GM12864 (cell line): ENCODE measurements around the gene TAB2.

Source experiments
- DNase-seq: peaks from one replicate; pipeline ENCODE4 v3.0.0-alpha.2; 2011; ENCODE audit warnings: low read depth
- H3K4me3 ChIP-seq: 2 replicates; pipeline ENCODE4 v1.5.1; 2011; ENCODE audit warnings: mild to moderate bottlenecking, low read depth, low read length, control low read depth
- TF ChIP-seq, protein P1 (sequence below): IDR thresholded peaks from 2 replicates; pipeline ENCODE4 v1.5.1; 2011; ENCODE audit warnings: low read depth, mild to moderate bottlenecking, moderate library complexity, low read length, control low read depth, inconsistent platforms; ENCODE audit errors: missing control alignments

The TAB2 gene, protein sequence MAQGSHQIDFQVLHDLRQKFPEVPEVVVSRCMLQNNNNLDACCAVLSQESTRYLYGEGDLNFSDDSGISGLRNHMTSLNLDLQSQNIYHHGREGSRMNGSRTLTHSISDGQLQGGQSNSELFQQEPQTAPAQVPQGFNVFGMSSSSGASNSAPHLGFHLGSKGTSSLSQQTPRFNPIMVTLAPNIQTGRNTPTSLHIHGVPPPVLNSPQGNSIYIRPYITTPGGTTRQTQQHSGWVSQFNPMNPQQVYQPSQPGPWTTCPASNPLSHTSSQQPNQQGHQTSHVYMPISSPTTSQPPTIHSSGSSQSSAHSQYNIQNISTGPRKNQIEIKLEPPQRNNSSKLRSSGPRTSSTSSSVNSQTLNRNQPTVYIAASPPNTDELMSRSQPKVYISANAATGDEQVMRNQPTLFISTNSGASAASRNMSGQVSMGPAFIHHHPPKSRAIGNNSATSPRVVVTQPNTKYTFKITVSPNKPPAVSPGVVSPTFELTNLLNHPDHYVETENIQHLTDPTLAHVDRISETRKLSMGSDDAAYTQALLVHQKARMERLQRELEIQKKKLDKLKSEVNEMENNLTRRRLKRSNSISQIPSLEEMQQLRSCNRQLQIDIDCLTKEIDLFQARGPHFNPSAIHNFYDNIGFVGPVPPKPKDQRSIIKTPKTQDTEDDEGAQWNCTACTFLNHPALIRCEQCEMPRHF

DNA sequence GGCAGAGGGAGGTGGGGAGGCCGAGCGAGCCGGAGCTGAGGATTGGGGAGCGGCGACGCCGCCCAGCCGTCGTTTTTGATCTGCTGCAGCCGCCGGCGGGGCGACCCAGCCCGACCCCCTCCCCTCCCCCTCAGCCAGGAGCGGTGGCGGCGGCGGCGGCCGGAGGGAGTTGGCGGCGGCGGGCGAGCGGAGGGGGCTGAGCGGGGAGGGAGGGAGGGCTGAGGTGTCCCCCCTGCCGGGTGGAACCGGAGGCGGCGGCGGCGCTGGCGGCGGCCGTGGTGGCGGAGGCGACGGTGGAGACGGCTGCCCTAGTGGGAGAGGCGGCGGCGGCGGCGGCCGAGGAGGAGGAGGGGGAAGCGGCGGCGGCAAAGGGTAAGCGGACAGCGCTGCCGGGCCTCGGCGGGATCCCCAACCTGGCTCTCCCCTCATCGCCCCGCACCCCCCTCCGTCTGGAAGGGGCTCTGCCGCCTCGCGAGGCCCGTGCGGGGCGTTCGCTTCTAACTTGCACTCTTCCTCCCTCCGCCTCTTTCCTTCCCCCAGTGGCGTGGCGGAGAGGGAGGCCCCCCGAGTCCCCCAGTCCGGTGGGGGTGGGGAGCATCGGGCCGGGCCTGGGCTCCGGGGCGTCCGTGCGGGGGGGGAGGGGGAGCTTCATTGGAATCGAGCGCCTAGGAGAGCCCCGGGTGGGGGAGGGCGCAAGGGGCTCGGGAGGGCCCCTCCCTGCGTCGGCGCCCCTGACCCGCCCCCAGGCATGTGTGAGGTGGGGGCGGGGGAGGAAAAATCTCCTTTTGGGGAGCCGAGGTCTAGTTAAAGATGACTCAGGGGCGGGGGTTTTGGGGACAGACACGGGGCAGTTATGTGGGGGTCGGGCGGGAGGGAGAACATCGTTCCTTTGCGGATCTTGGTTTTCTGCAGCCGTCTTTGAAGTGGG, at the start of gene TAB2:
Gene TAB2, plus strand, starts transcription at position 69 of the 928 bp plus-strand sequence. CDS start 52,286 bp downstream, outside the sequence.
- peak within 1 kb of the TSS; percentile 95 for H3K4me3 ChIP-seq
- DNase-seq, result no peak
- TF ChIP-seq, protein P1, sequence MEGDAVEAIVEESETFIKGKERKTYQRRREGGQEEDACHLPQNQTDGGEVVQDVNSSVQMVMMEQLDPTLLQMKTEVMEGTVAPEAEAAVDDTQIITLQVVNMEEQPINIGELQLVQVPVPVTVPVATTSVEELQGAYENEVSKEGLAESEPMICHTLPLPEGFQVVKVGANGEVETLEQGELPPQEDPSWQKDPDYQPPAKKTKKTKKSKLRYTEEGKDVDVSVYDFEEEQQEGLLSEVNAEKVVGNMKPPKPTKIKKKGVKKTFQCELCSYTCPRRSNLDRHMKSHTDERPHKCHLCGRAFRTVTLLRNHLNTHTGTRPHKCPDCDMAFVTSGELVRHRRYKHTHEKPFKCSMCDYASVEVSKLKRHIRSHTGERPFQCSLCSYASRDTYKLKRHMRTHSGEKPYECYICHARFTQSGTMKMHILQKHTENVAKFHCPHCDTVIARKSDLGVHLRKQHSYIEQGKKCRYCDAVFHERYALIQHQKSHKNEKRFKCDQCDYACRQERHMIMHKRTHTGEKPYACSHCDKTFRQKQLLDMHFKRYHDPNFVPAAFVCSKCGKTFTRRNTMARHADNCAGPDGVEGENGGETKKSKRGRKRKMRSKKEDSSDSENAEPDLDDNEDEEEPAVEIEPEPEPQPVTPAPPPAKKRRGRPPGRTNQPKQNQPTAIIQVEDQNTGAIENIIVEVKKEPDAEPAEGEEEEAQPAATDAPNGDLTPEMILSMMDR, result no peak

DNA sequence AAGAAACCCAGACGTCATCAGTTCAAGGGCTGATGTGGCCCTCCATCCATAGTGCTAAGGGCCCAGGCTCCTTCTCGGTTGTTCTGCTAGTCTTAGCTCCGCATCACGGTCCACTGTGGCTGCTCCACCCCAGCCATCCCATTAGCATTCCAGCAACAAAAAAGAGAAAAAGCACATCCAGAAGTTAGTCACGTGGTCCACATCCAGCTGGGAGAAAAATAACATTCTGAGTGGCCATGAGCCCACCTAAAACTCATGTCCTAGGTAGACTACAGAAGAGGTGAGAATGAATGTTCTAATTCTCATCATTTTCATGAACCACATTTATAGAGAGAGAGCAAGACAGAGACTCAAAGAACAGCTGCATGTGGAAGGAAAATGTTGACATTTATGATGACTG, 49.4 kb upstream of the TAB2 start:
- TF ChIP-seq, protein P1, result no peak
- no peak for DNase-seq
- H3K4me3 ChIP-seq, result no peak overlapping the region

DNA sequence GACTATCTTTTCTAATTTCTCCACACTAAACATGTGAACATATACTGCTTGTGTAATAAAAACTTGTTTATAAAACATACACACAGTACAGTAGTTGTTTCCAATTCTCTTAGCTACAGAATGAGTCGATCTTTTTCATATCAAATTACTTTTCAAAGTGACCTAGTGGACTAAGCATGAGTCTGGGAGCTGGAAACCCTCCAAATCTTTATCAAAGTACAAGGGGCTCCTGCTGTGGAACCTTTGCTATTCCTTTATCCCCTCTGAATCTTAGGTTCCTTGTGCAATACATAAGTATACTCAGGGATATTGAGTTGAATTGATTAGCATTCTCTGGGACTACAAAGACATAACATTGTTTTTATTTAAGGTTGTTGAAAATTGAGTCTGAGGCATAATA, 48.7 kb upstream of the TAB2 start:
- TF ChIP-seq, protein P1, result no peak
- DNase-seq, result no peak

DNA sequence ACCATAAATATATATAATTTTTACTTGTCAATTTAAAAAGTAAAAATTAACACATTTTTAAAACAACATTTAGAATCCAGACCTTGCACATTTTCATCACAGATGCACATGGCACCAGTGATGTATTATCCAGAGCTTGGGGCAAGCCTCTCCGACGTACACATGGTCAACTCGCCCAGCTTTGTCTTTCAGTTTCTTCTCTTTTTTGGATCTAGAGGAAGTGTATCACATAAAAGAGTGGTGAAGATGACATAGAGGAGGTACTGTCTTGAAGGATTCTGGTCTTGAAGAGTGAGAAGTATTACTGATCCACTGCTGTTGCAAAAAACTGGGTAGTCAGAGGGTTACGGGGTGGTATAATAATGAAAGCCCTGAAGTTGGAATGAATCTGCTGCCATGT, 46.9 kb upstream of the TAB2 start:
- no peak for DNase-seq
- H3K4me3 ChIP-seq, result no peak overlapping the region
- TF ChIP-seq, protein P1, result no peak

More for the DNA sequence above, 48.7 kb upstream of the TAB2 start:
- H3K4me3 ChIP-seq, result no peak overlapping the region

DNA sequence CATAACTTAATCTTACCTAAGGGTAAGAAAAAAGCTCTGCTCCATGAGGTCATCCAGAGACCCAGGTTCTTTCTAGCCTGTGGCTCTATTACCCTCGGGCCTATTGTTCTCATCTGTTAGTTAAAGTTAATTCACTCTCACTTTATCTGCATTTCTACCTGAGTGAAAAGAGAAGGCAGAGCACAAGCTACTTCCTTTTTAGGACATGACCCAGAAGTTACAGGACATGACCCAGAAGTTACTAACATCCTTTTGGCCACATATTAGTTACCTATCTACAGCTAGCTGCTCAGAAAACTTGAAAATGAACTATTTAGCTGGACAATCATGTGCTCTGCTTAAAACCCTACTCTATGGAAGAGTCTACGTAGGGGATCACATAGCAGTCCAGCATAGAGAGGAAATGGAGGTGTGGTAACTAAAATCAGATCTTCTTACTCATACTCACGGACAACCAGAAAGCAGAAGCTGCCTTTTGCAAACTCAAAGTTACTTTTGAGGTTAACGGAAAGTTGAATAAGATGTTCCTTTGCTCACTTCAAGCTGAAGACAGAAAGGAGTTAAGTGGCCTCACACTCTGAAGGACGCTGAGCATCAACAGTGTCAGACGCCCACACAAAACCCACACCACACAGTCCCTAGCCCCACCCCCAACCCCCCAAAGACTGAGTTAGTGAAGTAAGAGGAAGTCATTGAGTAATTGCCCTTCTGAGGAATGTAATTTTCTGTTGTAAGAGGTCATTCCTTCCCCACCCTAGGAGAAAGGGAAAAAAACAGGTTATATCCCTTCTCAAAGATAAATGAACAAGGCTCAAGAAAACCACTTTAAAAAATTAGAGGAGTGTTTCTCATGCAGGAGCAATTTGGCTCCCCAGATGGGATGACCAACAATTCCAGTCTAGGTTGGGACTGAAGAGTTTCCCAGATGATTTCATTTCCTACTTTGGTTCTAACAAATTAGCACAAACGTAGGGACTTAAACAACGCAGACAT, 45.9 kb upstream of the TAB2 start:
- no peak overlapping the region for H3K4me3 ChIP-seq
- peak; percentile 67 for DNase-seq
- TF ChIP-seq, protein P1, result no peak
